Adrenal gland (tissue), 12 donors: Measurements from ENCODE around the gene APP. TPM values are rescaled to one million over a fixed set of nuclear protein-coding genes. Genes with fewer than 3 reads are reported as not detected.

Experiments used
- DNase-seq, 7 donors: peaks; one replicate each; pipeline ENCODE4 v3.0.0-alpha.2; 2019 to 2020
- H3K27ac ChIP-seq, 5 donors: fragments of 200-600 bp; sonication (generic) in 4 of 5; 1 replicate in 3 of 5; 2 replicates in 2 of 5; pipeline versions ENCODE4 v1.5.1 to v1.8.0; 2016 to 2020; ENCODE audit warnings: mild to moderate bottlenecking in 1 of 5
- H3K27me3 ChIP-seq: fragments of 200-600 bp; 2 replicates; pipeline ENCODE4 v1.8.0; 2021
- H3K36me3 ChIP-seq, 2 donors: fragments of 200-600 bp; replicated peaks in 1 of 2; 1 replicate in 1 of 2; 2 replicates in 1 of 2; pipeline versions ENCODE4 v1.5.1 to v1.8.0; 2018 to 2022
- H3K4me1 ChIP-seq, 2 donors: fragments of 200-600 bp; replicated peaks in 1 of 2; 1 replicate in 1 of 2; 2 replicates in 1 of 2; pipeline versions ENCODE4 v1.5.1 to v1.8.0; 2018 to 2021
- H3K4me3 ChIP-seq, 4 donors: fragments of 200-600 bp; sonication (generic) in 3 of 4; one replicate each; pipeline ENCODE4 v1.5.1; 2016 to 2018
- H3K9me3 ChIP-seq, 3 donors: fragments of 200-600 bp; sonication (generic) in 1 of 3; replicated peaks in 1 of 3; 1 replicate in 2 of 3; 2 replicates in 1 of 3; pipeline versions ENCODE4 v1.5.1 to v1.8.0; 2016 to 2021
- CTCF ChIP-seq, 6 experiments: fragments of 450-650 bp in 4 of 6; fragments of 200-600 bp in 2 of 6; sonication (generic) in 1 of 6; IDR thresholded peaks; 1 replicate in 5 of 6; 2 replicates in 1 of 6; pipeline versions ENCODE4 v1.5.1 to v1.8.0; 2016 to 2021; ENCODE audit warnings: antibody characterized with exemption in 6 of 6, mild to moderate bottlenecking in 2 of 6, moderate library complexity in 1 of 6
- POLR2A ChIP-seq, 2 donors: fragments of 450-650 bp; IDR thresholded peaks; one replicate each; pipeline ENCODE4 v1.6.1; 2017; ENCODE audit warnings: antibody characterized with exemption in 2 of 2, mild to moderate bottlenecking in 2 of 2, moderate library complexity in 1 of 2
- WGBS, 4 donors: extraction: QIAGEN DNeasy Blood & Tissue Kit in 2 of 4; methylation state at CpG; one replicate each; pipeline versions ENCODE4 v1.1.5 to v1.1.7; 2013 to 2017; 5-methylcytosine and 5-hydroxymethylcytosine counted together
- intact Hi-C, 2 donors: fragments of 100-400 bp; cut with DNase I; formaldehyde crosslinking; loops; one replicate each; pipeline versions ENCODE4 v1.14.1 to v1.15.0; 2022 to 2023
- polyA plus RNA-seq, 3 donors: library from polyadenylated mRNA; stranded (reverse); fragments of 200-250 nt in 2 of 3; fragments of 350-450 nt in 1 of 3; fragmentation: Illumina TruSeq in 1 of 3; extraction: RNeasy Lipid Tissue Mini Kit (QIAGEN cat#74804) in 1 of 3; gene quantifications; one replicate each; pipeline ENCODE4 v1.2.3, GENCODE V29; 2013 to 2014
- total RNA-seq, 9 donors: library from RNA; depleted of rRNA in 4 of 9; stranded (reverse); fragments of >200 nt in 4 of 9; fragments of 120-200 nt in 1 of 9; fragmentation: NEBNext Ultra II Directional in 1 of 9; extraction: Animal tissue kit (Norgen Biotek cat#: 25700) in 1 of 9; gene quantifications; one replicate each; pipeline versions ENCODE4 v1.1.0 to v1.2.4, GENCODE V29; 2013 to 2023
- donor health status: healthy with polysubstance abuse.
- donor health status: Bipolar disorder and iron deficiency.
- donor health status: DM: yes; HTN: yes; CAD: no.
- donor health status: DM: no; HTN: no; CAD: no.
- donor health status: DM: no; HTN: no; CAD: no.
- donor health status: DM: yes; HTN: yes; CAD: no.

Gene APP
- total and polyA plus RNA-seq, 12 donors = 161 to 1,079 (median 710) TPM

DNA sequence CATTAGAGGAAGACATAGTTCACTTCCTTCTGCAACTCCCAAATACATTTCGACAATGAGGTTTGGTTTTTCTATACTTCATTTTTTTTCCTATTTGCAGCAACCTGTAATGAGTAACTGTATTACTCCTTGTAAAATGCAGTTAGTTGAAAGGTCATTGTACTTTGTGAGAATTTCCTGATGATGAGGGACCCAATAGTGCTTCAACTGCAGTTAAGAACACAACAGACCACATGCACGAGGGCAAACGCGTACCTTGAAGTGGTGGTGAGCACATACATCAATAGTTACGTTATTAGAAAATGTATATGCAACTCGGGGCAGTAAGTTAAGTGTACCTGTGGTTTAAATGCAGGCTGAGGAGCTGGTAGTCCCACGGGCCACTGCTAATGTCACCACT lies 264.0 kb downstream of the APP start:
- intact Hi-C loops = no loop called here

GRCh38 chr21:25905126-25905525 lies 265.4 kb downstream of the APP start:
- DNase-seq = no peak
- H3K4me3 ChIP-seq = no peak overlapping the region
- intact Hi-C loops = no loop called here
- H3K36me3 ChIP-seq = no peaks in the 10 kb centered on the region
- H3K27ac ChIP-seq = no peak overlapping the region
- H3K4me1 ChIP-seq = peaks cover 15 to 37% of the 10 kb centered on the region in 2 donors
- 66 to 75% (median 74%) methylated on average over 6 of the region's 6 CpGs for whole genome bisulfite sequencing, 4 donors
- no peaks in the 10 kb centered on the region for H3K27me3 ChIP-seq
- H3K9me3 ChIP-seq = no peaks in the 10 kb centered on the region
- TF ChIP-seq CTCF (IDR thresholded peaks at IDR 0.05) = no peak
- TF ChIP-seq POLR2A (IDR thresholded peaks at IDR 0.05) = no peak

More for the DNA sequence above, 264.0 kb downstream of the APP start:
- no peak for DNase-seq
- Histone ChIP-seq H3K4me1 (peaks cover 15 to 38% of the 10 kb centered on the region in 2 donors), H3K36me3 (no peaks in the 10 kb centered on the region), H3K27ac (no peak overlapping the region), H3K9me3 (no peaks in the 10 kb centered on the region), H3K4me3 (no peak overlapping the region), H3K27me3 (no peaks in the 10 kb centered on the region)
- WGBS, 4 donors = 90 to 97% (median 94%) methylated on average over 7 of the region's 7 CpGs
- no peak for TF ChIP-seq POLR2A (IDR thresholded peaks at IDR 0.05)

DNA sequence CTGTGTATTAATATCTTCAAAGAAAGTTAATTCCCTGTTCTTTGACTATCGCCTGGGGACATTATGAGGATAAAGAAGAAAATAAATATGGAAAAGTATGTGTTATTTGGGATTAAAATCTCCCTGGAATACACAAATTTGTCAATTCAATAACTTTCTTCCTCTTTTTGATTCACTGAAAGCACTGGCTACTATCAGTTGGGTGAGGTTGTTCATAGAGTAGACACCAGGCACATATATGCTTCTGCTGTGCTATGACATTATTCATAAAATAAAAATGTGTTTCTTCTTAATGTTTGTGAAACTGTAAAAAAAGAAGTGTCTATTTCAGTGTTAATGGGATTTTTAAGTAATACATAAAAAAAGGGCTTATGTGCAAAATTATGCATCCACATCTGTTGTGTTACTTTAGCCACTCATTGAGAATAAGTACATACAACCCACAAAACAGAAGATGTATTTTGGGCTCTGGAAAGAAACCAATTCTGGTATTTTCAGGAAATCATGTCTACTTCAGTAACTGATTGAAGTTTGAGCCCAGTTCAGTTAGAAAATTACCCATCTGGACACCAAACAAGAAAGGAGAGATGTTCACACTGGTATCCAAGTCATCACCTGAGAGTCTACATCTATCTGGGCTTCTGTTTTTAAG lies 266.4 kb downstream of the APP start:
- WGBS, 4 donors = 80 to 85% (median 82%) methylated on average over 1 of the region's 1 CpG
- Histone ChIP-seq H3K9me3 (no peaks in the 10 kb centered on the region), H3K4me3 (no peak overlapping the region), H3K36me3 (no peaks in the 10 kb centered on the region), H3K27ac (peak overlapping the region in 2 of 5 donors; percentile 27 to 64), H3K27me3 (no peaks in the 10 kb centered on the region), H3K4me1 (peaks cover 15 to 37% of the 10 kb centered on the region in 2 donors)
- intact Hi-C loops = no loop called here
- TF ChIP-seq CTCF (IDR thresholded peaks at IDR 0.05) = no peak
- TF ChIP-seq POLR2A (IDR thresholded peaks at IDR 0.05) = no peak
- no peak for DNase-seq

DNA sequence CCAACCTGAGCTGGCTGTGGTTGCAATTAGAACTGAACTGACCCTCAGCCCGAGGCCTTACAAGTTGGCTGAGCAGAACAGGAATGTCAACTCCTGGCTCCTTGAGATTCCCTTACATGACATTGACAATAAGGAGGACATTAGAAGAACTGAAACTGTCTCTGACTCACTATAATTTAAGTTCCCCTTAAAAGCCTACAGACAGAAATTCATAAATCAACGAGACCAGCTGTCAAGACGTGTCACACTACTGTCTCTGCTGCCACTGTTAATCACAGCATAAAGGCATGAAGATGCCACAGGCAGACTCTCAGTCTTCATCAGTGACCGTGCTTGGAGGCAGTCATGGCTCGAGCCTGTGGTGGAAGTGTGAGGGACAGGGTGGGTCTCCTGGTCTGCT lies 267.0 kb downstream of the APP start:
- 64 to 80% (median 70%) methylated on average over 4 to 5 of the region's 5 CpGs for WGBS, 4 donors

More for the DNA sequence above, 267.0 kb downstream of the APP start:
- Histone ChIP-seq H3K36me3 (no peaks in the 10 kb centered on the region), H3K27ac (peak overlapping the region in 2 of 5 donors; percentile 27 to 64), H3K27me3 (no peaks in the 10 kb centered on the region), H3K4me1 (peaks cover 15 to 35% of the 10 kb centered on the region in 2 donors), H3K4me3 (no peak overlapping the region), H3K9me3 (no peaks in the 10 kb centered on the region)
- intact Hi-C loops = no loop called here
- no peak for DNase-seq
- TF ChIP-seq CTCF (IDR thresholded peaks at IDR 0.05) (no peak), POLR2A (IDR thresholded peaks at IDR 0.05) (no peak)
